H9 (cell line): Measurements from ENCODE around the gene KDM4C. TPM values are rescaled to one million over a fixed set of nuclear protein-coding genes. Genes with fewer than 3 reads are reported as not detected.

ENCODE experiments used
- DNase-seq: peaks from one replicate; pipeline ENCODE4 v3.0.0-alpha.2; 2017
- H2AFZ ChIP-seq: one replicate; pipeline ENCODE4 v1.6.1; 2013; ENCODE audit warnings: mild to moderate bottlenecking, low read length, control low read depth, moderate library complexity
- H2AK5ac ChIP-seq: 2 replicates; pipeline ENCODE4 v1.6.1; 2013; ENCODE audit warnings: low read length, control low read depth, mixed read lengths; ENCODE audit not compliant: insufficient read length
- H2BK120ac ChIP-seq: one replicate; pipeline ENCODE4 v1.6.1; 2013; ENCODE audit warnings: low read depth, mild to moderate bottlenecking, low read length, control low read depth, inconsistent platforms; ENCODE audit not compliant: poor library complexity, severe bottlenecking
- H2BK12ac ChIP-seq: 2 replicates; pipeline ENCODE4 v1.6.1; 2013; ENCODE audit warnings: low read length, control low read depth, mixed read lengths, low read depth; ENCODE audit not compliant: insufficient read length
- H2BK15ac ChIP-seq: 2 replicates; pipeline ENCODE4 v1.6.1; 2013; ENCODE audit warnings: low read depth, low read length, control low read depth
- H2BK20ac ChIP-seq: one replicate; pipeline ENCODE4 v1.6.1; 2013; ENCODE audit warnings: low read depth, mild to moderate bottlenecking, low read length, control low read depth, inconsistent platforms; ENCODE audit not compliant: poor library complexity, severe bottlenecking
- H2BK5ac ChIP-seq: 2 replicates; pipeline ENCODE4 v1.6.1; 2013; ENCODE audit warnings: low read length, control low read depth, mixed read lengths; ENCODE audit not compliant: insufficient read length
- H3K14ac ChIP-seq: 2 replicates; pipeline ENCODE4 v1.6.1; 2013; ENCODE audit warnings: low read length, control low read depth; ENCODE audit not compliant: insufficient read depth
- H3K18ac ChIP-seq: 2 replicates; pipeline ENCODE4 v1.6.1; 2013; ENCODE audit warnings: low read depth, mild to moderate bottlenecking, mixed read lengths, low read length, control low read depth; ENCODE audit not compliant: insufficient read length
- H3K23ac ChIP-seq: 2 replicates; pipeline ENCODE4 v1.6.1; 2013; ENCODE audit warnings: low read length, control low read depth, mixed read lengths, low read depth; ENCODE audit not compliant: insufficient read length
- H3K23me2 ChIP-seq: 2 replicates; pipeline ENCODE4 v1.6.1; 2013; ENCODE audit warnings: low read depth, mild to moderate bottlenecking, mixed read lengths, low read length, control low read depth; ENCODE audit not compliant: insufficient read length, poor library complexity, severe bottlenecking
- H3K27ac ChIP-seq: 2 replicates; pipeline ENCODE4 v1.5.1; 2013; ENCODE audit warnings: low read length, control low read depth, mixed read lengths, low read depth; ENCODE audit not compliant: insufficient read length
- H3K27me3 ChIP-seq: 2 replicates; pipeline ENCODE4 v1.6.1; 2013; ENCODE audit warnings: low read length, control low read depth, inconsistent platforms; ENCODE audit not compliant: insufficient read depth
- H3K4ac ChIP-seq: 2 replicates; pipeline ENCODE4 v1.6.1; 2013; ENCODE audit warnings: low read depth, mild to moderate bottlenecking, control low read depth, inconsistent platforms, low read length, moderate library complexity
- H3K4me1 ChIP-seq: 2 replicates; pipeline ENCODE4 v1.6.1; 2013; ENCODE audit warnings: low read length, control low read depth, inconsistent platforms; ENCODE audit not compliant: insufficient read depth
- H3K4me2 ChIP-seq: 2 replicates; pipeline ENCODE4 v1.6.1; 2013; ENCODE audit warnings: low read length, control low read depth, mixed read lengths; ENCODE audit not compliant: insufficient read length, insufficient read depth
- H3K56ac ChIP-seq: 2 replicates; pipeline ENCODE4 v1.6.1; 2013; ENCODE audit warnings: low read depth, mild to moderate bottlenecking, mixed read lengths, low read length, control low read depth; ENCODE audit not compliant: insufficient read length
- H3K79me1 ChIP-seq: 2 replicates; pipeline ENCODE4 v1.6.1; 2013; ENCODE audit warnings: low read depth, mild to moderate bottlenecking, moderate library complexity, low read length, control low read depth, inconsistent platforms; ENCODE audit not compliant: insufficient read depth, poor library complexity, severe bottlenecking
- H3K79me2 ChIP-seq: 2 replicates; pipeline ENCODE4 v1.6.1; 2013; ENCODE audit warnings: low read length, control low read depth, inconsistent platforms; ENCODE audit not compliant: insufficient read depth
- H3K9ac ChIP-seq: 2 replicates; pipeline ENCODE4 v1.6.1; 2013; ENCODE audit warnings: low read length, control low read depth, mixed read lengths; ENCODE audit not compliant: insufficient read length; ENCODE audit errors: extremely low read depth
- H3K9me3 ChIP-seq: one replicate; pipeline ENCODE4 v1.6.1; 2013; ENCODE audit warnings: low read depth, low read length, inconsistent platforms; ENCODE audit not compliant: control insufficient read depth
- H3T11ph ChIP-seq: one replicate; pipeline ENCODE4 v1.6.1; 2013; ENCODE audit warnings: mild to moderate bottlenecking, low read length, control low read depth, inconsistent platforms
- H4K20me1 ChIP-seq: one replicate; pipeline ENCODE4 v1.6.1; 2013; ENCODE audit not compliant: control insufficient read depth, insufficient read length, insufficient read depth
- H4K5ac ChIP-seq: 2 replicates; pipeline ENCODE4 v1.6.1; 2013; ENCODE audit warnings: low read depth, mild to moderate bottlenecking, mixed read lengths, low read length, control low read depth; ENCODE audit not compliant: insufficient read length
- H4K8ac ChIP-seq: replicated peaks from 2 replicates; pipeline ENCODE4 v1.6.1; 2013; ENCODE audit warnings: low read length, control low read depth, mixed read lengths, low read depth; ENCODE audit not compliant: insufficient read length
- H4K91ac ChIP-seq: 2 replicates; pipeline ENCODE4 v1.6.1; 2013; ENCODE audit warnings: low read depth, mild to moderate bottlenecking, moderate library complexity, mixed read lengths, low read length, control low read depth; ENCODE audit not compliant: insufficient read length
- H3K27ac Mint-ChIP-seq, 3 experiments: 2 replicates in 2 of 3; 3 replicates in 1 of 3; pipeline ENCODE4 v1.8.0; 2020 to 2021; ENCODE audit warnings: mixed read lengths in 3 of 3, mild to moderate bottlenecking in 1 of 3, moderate library complexity in 1 of 3
- H3K27me3 Mint-ChIP-seq: 2 replicates; pipeline ENCODE4 v1.8.0; 2021; ENCODE audit warnings: low read depth, mild to moderate bottlenecking, moderate library complexity, mixed read lengths
- H3K36me3 Mint-ChIP-seq, 3 experiments: 2 replicates in 2 of 3; 3 replicates in 1 of 3; pipeline ENCODE4 v1.8.0; 2020 to 2021; ENCODE audit warnings: low read depth in 3 of 3, mixed read lengths in 3 of 3; ENCODE audit not compliant: insufficient read depth in 1 of 3
- H3K4me1 Mint-ChIP-seq, 2 experiments: 2 replicates each; pipeline ENCODE4 v1.8.0; 2020; ENCODE audit warnings: mixed read lengths in 2 of 2
- H3K4me3 Mint-ChIP-seq, 2 experiments: 2 replicates in 1 of 2; 3 replicates in 1 of 2; pipeline ENCODE4 v1.8.0; 2020 to 2021; ENCODE audit warnings: mild to moderate bottlenecking in 2 of 2, mixed read lengths in 2 of 2, moderate library complexity in 1 of 2
- H3K9me3 Mint-ChIP-seq, 2 experiments: 2 replicates in 1 of 2; 3 replicates in 1 of 2; pipeline ENCODE4 v1.8.0; 2020; ENCODE audit warnings: mild to moderate bottlenecking in 2 of 2, mixed read lengths in 2 of 2, moderate library complexity in 1 of 2
- CTCF ChIP-seq: fragments of 200-600 bp; sonication (generic); conservative IDR thresholded peaks from 3 replicates; pipeline ENCODE4 v1.8.0; 2021; ENCODE audit warnings: antibody characterized with exemption, mild to moderate bottlenecking
- WGBS: extraction: QIAGEN DNeasy Blood & Tissue Kit; methylation state at CpG from one replicate; pipeline ENCODE4 v1.1.7; 2013; ENCODE audit warnings: missing lambda C conversion rate, low lambda C conversion rate, mixed read lengths; ENCODE audit not compliant: insufficient read length; ENCODE audit errors: extremely low coverage; 5-methylcytosine and 5-hydroxymethylcytosine counted together
- total RNA-seq: library from RNA; stranded (reverse); gene quantifications from 2 replicates; pipeline ENCODE4 v1.2.1, GENCODE V29; 2021

KDM4C gene
- total RNA-seq, 1 experiment from 2014 or later, result 24.0 TPM

GRCh38 chr9:6877671-6878161 is 119.9 kb downstream of the KDM4C start:
- no peak overlapping the region for H3K4ac ChIP-seq
- no peak overlapping the region for H3K23ac ChIP-seq
- no peaks in the 10 kb centered on the region for H3K79me2 ChIP-seq
- WGBS, result no CpG with 5 or more reads among the region's 1 CpG
- H2BK15ac ChIP-seq, result no peak overlapping the region
- H3K23me2 ChIP-seq, result no peaks in the 10 kb centered on the region
- no peak overlapping the region for H3K56ac ChIP-seq
- no peak overlapping the region for H3K9ac ChIP-seq
- H3T11ph ChIP-seq, result no peak overlapping the region
- H3K4me1 Mint-ChIP-seq, result peaks cover 3 to 23% of the 10 kb centered on the region in 2 experiments
- H4K91ac ChIP-seq, result no peak overlapping the region
- H3K27ac ChIP-seq, result no peak overlapping the region
- H3K27me3 Mint-ChIP-seq, result no peaks in the 10 kb centered on the region
- H4K8ac ChIP-seq, result no peak overlapping the region
- H4K20me1 ChIP-seq, result no peaks in the 10 kb centered on the region
- no peak overlapping the region for H2BK12ac ChIP-seq
- no peaks in the 10 kb centered on the region; a peak in 1 of 7 replicates for H3K36me3 Mint-ChIP-seq
- H2AFZ ChIP-seq, result no peak overlapping the region
- DNase-seq, result no peak
- no peak overlapping the region for H2BK5ac ChIP-seq
- no peak overlapping the region for H3K14ac ChIP-seq
- no peaks in the 10 kb centered on the region for H3K79me1 ChIP-seq
- no peak for TF ChIP-seq CTCF
- no peak overlapping the region for H2BK20ac ChIP-seq
- H3K9me3 ChIP-seq, result no peaks in the 10 kb centered on the region
- H3K9me3 Mint-ChIP-seq, result no peaks in the 10 kb centered on the region
- no peak overlapping the region for H3K4me3 Mint-ChIP-seq
- no peak overlapping the region for H2BK120ac ChIP-seq
- H3K27me3 ChIP-seq, result no peaks in the 10 kb centered on the region
- no peaks in the 10 kb centered on the region; the same call in 1 of the 2 replicates for H3K4me1 ChIP-seq
- H2AK5ac ChIP-seq, result no peak overlapping the region
- H3K18ac ChIP-seq, result no peak overlapping the region
- H4K5ac ChIP-seq, result no peak overlapping the region
- no peak overlapping the region for H3K4me2 ChIP-seq
- H3K27ac Mint-ChIP-seq, result no peak overlapping the region
